HG03442 (cell line): Measurements from ENCODE around the gene ACTR1A.
"Not testable (repeated sequence)": the region's sequence is repeated elsewhere in the genome, so short reads cannot be mapped to it uniquely, and the experiment has no call there.

Experiments
- ATAC-seq: cut with Tn5 transposase; IDR thresholded peaks from one replicate; pipeline ENCODE4 v1.9.1; 2021; ENCODE audit warnings: mild to moderate bottlenecking, moderate library complexity; ENCODE audit not compliant: unreplicated experiment

ACTR1A gene

GRCh38 chr10:102455893-102456471 lies 46.5 kb downstream of the ACTR1A start:
- ATAC-seq = no peak

GRCh38 chr10:102454662-102455487 lies 47.6 kb downstream of the ACTR1A start:
- ATAC-seq = not testable (repeated sequence)

DNA sequence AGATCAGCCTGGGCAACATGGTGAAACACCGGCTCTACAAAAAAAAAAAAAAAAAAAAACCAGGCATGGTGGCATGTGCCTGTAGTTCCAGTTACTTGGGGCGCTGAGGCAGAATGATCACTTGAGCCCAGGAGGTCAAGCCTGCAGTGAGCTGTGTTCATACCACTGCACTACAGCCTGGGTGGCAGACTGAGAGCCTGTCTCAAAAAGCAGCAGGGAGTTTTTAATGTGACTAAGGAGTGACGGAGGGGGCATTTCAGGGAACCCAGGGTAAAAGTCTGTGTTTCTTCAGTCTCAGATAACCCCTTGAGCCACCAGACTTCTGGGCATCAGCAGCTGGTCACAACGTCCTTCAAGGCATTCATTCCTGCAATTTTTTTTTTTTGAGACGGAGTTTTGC lies 49.0 kb downstream of the ACTR1A start:
- ATAC-seq = no peak

DNA sequence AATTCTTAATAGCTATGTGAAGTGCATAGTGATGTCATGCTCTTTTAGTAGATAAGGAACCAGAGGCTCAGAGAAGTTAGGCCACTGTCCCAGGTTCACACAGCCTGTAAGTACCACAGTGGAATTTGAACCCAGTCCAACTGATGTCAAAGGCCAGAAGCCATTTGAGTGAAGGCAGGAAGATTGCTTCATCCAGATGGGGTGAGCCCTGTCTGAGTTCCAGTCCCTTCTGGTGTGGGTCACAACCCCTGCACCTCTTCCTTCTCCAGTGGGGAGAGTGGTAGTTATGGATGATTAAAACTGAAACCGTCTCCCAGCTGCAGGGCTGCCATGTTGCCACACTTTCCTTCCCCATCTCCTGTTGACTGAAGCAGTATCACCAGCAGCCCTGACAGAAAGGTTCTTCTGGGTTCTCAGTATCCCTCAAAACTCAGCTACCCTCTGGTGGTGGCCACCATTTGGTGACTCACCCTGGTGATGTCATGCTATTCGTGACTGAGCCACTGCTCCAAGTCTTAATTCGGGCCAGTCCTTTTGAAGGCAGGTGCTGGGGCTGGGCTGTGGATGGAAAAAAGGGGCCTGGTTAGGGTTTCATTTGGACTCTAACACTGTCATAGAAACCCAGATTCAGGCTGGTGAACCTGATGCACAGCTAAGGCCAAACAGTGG lies 49.7 kb downstream of the ACTR1A start:
- ATAC-seq = no peak

- no peak for ATAC-seq
These were observed 51.2 kb downstream of the ACTR1A start, which contains the start of gene C10orf95 for GRCh38 chr10:102451105-102451969. Gene C10orf95 (minus strand): TSS chr10:102451543. CDS start chr10:102451093, 450 bp downstream.

GRCh38 chr10:102450374-102451104 lies 52.0 kb downstream of the ACTR1A start:
- ATAC-seq = peak; percentile 68

DNA sequence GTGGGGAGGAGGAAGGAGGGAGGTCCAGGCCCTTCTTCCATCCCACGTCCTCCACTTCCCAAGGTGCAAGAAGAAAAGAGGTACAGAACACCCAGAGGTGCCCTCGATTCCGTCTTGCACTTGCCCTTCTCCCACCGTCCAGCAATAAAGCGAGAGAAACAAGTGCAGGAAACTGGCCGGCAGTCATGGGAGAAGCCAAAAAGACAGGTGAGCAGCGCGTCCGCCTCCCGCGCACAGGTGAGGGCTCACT lies 52.5 kb downstream of the ACTR1A start:
- ATAC-seq = no peak

DNA sequence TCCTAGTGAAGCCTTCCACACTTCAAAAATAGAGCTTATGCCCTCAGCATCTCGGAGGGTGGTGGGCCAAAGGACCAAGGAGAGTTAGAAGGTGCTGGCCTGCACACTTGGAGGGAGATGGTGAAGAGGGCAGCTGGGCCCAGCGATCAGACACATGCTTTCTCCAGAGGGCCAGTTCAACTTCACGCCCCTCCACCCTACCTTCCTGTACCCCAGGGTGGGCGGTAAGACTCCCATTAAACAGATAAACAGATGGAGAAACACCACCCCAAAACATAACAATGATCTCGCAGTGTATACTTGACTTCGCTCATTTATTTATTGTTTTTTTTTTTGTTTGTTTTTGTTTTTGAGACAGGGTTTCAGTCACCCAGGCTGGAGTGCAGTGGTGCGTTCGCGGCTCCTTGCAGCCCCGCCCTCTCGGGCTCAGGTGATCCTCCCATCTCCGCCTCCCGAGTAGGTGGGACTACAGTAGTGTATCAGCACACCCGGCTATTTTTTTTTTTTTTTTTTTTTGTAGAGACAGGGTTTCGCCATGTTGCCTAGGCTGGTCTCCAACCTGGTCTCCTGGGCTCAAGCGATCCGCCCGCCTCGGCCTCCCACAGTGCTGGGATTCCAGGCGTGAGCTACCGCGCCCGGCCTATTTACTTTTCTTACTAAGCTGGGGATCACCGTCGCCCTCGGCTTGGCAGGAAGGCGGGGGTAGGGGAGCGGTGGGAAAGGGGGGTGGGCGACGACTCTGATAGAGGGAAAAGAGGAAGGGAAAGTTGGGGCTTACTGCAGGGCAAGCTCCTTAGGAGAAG lies 53.0 kb downstream of the ACTR1A start:
- ATAC-seq = peak; percentile 37

DNA sequence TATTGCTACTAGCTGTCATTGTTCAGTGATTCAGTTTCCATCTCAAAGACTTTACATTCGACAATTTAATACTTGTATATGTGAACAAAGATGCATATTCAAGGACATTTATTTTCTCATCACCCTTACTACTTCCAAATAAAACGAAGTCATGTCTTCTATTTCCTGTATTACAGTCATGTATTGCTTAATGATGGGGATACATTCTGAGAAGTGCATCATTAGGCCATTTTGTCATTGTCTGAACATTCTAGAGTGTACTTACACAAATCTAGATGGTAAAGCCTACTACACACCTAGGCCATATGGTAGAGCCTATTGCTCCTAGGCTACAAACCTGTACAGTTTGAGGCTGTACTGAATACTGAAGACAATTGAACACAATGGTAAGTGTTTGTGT lies 57.7 kb downstream of the ACTR1A start:
- ATAC-seq = no peak

DNA sequence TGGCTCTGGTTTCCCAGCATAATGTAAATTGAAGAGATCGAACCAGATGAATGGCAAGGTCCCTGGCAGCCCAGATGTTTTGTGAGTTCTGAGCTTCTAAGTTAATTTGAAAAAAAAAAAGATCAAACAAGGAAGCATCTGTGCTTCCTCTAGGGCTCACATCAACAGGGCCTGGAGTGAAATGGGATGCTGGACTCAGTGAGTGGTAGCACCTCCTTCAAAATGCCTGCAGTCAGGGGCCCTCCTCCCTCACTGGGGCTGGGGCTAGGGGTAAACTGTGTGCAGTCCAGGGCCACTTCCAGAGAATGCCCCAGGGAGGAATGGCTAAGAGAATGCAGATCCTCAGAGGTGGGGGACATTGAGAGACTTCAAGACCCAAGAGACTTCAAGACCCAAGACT lies 64.1 kb downstream of the ACTR1A start:
- ATAC-seq = no peak

DNA sequence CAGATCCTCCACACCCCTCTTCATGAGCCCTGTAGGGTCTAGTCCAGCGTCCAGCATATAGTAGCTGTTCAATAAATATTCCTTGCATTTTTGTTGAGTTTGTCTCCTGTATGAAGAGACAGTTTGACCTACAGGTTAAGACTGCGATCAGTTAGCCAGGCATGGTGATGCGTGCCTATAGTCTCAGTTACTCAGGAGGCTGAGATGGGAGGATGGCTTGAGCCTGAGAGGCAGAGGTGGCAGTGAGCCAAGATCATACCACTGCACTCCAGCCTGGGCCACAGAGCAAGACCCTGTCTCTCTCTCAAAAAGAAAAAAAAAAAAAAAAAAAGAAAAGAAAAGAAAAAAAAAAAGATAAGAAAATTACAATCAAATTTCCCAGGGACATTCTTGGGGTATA lies 65.0 kb downstream of the ACTR1A start:
- ATAC-seq = no peak

DNA sequence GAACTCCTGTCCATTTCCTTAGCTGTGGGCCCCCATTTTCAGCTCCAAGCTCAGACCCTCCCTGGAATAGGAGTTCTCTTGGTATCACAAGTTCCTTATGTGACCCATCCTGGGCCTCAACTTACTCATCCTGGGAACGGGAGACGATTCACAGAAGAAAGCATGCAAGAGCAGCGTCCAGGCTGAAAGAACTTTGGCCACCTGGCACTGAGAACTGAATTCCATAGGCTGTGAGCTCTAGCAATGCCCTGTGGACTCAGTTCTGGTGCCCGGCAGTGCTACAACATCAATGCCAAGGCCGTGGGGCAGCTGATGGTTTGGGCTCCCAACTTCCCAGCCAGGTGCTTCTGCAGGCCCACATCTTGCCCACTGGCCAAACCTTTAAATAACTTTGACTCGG lies 66.2 kb downstream of the ACTR1A start:
- ATAC-seq = no peak

DNA sequence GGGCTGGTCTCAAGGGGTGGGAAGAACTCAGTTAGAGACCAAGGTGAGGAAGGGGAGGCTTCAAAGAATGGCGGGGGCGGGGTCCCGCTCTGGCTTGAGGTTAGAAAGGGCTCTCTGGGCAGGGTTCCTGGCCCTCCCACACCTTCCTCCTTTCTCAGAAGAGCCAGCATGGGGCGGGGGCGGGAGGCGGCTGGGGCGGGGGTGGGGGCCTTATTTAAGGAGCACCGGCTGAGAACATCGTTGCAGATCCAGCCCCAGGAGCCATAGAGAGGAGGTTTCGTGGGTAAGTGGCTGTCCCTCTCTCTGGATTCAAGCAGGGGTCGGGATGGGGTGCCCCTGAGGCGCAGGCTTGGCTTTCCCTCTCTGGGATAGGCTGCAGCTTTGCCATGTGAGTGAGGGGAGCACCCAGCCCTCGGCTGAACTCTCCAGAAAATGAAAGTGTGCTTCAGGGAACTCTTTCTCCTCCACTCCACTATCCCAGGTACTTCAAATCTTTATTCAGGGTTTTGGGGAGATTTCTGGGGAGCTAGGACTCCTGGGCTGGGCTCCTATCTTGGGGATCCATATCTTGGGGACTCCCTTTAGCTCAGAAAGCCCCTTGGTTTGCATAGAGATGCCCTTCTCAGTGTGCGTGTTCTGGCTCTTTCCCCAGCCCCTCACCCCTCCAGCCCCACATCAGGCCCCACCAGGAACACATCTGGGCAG lies 66.8 kb downstream of the ACTR1A start:
- no peak for ATAC-seq

DNA sequence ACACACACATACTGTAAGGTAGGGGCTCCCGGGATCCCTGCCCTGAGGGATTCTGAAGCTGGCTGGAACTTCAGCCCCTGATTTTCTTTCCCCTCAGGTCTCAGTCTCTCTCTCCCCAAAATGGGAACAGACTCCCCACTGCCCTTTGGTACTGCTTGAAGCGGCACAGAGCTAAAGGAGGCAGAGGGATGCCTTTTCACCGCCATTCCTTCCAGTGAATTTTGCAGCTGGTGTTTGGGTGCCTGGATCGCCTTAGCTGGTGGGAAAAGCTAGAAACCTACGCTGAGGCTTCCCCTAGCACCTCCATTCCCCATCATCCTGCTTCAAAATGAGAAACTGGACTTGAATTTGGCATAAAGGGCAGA lies 67.4 kb downstream of the ACTR1A start:
- no peak for ATAC-seq

GRCh38 chr10:102434394-102435132 lies 67.9 kb downstream of the ACTR1A start:
- no peak for ATAC-seq

- no peak for ATAC-seq
These were observed 68.9 kb downstream of the ACTR1A start for GRCh38 chr10:102433619-102434046.

- ATAC-seq = peak; percentile 89
These were observed 70.2 kb downstream of the ACTR1A start, which contains the start of gene CUEDC2 for GRCh38 chr10:102432162-102432950. Gene CUEDC2 (minus strand): TSS chr10:102432574. CDS start chr10:102425188, 7,386 bp downstream.
